ENCODE data around the gene SNRNP40.

- TF ChIP-seq CTCF (conservative IDR thresholded peaks at IDR 0.05; ENCODE audit: low read depth, low read length) (no peak), EZH2 (IDR thresholded peaks at IDR 0.05; ENCODE audit: low read length, unreplicated experiment) (no peak)
Measured at GRCh38 chr1:31239653-31240241, 56.8 kb downstream of the SNRNP40 start, which contains the start of gene NKAIN1.
